GM19238 (cell line): Measurements from ENCODE around the gene CRTC1.

Experiments used
- DNase-seq: peaks from one replicate; pipeline ENCODE4 v3.0.0; 2011; ENCODE audit warnings: low spot score; ENCODE audit not compliant: insufficient read length

CRTC1 gene

GRCh38 chr19:18781047-18781600 lies 97.6 kb downstream of the CRTC1 start:
- no peak for DNase-seq

GRCh38 chr19:18781885-18782527 lies 98.5 kb downstream of the CRTC1 start:
- no peak for DNase-seq

- no peak for DNase-seq
These were observed 99.2 kb downstream of the CRTC1 start for GRCh38 chr19:18782559-18783225.

- DNase-seq: no peak
These were observed 100.7 kb downstream of the CRTC1 start for GRCh38 chr19:18783958-18784785.

DNA sequence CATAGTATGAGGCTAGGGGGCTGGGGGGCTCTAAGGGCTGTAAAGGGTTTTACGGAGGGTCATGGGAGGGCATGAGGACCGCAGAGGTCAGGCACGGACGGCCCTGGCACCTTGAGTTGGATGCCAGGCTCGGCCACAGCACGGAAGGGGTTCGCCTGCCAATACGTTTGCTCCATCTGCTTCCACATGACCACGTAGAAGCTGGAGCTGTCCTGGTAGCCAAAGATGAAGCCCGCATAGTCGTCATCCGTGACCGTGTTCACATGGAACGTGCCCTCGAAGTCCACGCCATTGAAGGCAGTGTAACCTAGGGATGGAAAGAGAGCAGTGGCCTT lies 101.3 kb downstream of the CRTC1 start:
- no peak for DNase-seq

- DNase-seq: peak; percentile 91
These were observed 102.0 kb downstream of the CRTC1 start for GRCh38 chr19:18785179-18786124.

DNA sequence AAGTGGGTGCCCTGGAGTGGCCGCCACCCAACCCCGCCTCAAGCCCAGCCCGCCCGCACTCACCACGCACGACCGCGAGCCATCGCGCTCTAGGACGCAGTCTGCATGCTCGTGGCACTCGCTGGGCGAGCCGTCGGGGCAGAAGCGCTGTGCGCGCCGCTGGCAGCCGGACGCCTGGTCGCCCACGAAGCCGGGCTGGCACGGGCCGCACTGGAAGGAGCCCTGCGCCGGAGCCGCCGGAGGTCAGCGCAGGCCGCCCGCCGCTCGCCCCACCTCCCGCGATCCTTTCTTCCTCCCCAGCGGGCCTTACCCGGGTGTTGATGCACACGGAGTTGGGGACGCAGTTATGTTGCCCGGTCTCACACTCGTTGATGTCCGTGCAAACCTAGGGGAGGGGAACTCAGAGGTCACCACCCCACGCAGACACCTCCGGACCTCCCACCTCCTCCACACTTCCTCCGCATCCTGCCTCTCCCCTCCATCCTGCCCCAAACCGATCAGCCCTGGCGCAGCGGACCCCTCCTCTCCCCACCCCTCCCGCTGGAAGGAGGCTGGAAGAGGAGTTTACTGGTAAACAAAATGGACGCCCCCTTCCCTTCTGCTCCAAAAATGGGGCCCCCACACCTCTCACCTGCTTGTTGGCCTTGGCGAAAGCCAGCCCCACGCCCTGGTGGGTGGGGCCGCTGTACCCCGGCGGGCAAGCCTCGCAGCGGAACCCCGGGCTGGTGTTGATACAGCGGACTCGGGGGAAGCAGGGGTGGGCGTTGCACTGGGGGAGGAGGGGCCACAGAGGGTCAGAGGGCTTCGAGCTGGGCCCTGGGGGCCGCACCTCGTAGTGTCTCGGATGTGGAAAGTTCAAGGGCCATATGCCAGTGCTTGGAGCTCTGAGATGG lies 105.3 kb downstream of the CRTC1 start:
- DNase-seq: no peak

DNA sequence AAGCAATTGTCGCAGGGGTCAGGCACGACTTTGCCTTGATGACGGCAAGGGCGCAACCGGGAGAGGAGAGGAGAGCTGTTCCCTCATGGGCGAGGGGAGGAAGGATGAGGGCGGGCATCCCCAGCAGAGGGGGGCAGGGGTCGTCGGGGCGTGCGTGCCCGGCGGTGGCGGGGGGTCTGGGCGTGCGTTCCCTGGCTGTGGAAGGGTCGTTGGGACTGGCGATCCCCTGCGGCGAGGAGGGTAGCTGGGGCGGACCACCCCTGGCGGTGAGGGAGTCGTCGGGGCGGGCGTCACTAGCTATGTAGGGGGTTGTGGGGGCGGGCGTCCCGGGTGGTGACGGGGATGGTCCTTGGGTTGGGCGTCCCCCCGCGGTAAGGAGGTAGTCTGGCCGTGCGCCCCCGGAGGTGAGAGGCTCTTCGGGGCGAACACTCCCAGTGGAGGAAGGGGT lies 106.0 kb downstream of the CRTC1 start:
- DNase-seq: no peak

DNA sequence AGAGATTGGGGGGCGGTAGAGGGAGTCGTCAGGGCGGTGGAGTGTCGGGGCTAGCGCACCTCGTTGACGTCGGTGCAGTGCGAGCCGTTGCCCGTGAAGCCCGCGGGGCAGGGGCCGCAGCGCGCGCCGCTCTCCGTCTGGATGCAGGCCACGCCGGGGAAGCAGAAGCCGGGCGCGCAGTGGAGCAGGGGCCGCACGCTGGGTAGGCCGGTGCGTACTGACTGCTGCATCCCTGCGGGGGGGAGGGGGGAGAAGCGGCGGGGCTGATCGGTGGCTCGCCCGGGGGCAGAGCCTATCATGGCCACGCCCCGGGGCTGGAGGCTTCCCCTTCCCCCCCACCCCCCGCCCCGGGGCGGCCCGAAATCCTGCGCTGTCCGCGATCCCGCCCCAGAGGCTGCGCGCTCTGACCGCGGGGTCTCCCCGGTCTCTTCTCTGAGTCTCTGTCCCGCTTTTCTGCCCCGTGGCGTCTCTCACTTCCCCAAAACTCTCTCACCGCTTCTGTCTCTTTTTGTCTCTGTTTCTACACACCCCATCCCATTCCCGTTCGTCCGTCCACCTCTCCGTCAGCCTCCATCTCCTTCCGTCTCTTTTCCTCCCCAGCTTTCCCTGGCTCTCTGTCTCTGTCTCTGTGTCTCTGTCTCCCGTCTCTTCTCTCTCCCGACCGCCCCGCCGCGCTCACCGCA lies 106.5 kb downstream of the CRTC1 start:
- no peak for DNase-seq

GRCh38 chr19:18790566-18791314 lies 107.3 kb downstream of the CRTC1 start, which contains the start of gene COMP:
Gene COMP, minus strand, starts transcription at chr19:18791305. Its CDS starts 36 bp downstream, at chr19:18791269.
- DNase-seq: no peak

DNA sequence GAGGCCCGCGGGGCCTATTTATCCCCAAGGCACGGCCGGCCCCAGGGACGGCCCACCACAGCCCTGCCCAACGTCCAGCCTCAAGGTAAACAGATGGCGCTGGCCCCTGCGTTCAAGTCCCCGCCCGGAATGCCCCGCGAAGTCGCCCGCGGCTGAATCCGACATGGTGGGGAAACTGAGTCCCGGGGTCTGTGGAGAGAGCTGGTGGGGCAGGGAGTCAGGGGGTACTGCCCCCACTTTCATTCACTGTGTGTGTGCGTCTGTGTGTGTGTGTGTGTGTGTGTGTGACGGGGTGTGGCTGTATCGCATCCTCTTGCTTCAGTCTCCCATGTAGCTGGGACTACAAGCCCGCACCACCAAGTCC lies 107.8 kb downstream of the CRTC1 start:
- no peak for DNase-seq

DNA sequence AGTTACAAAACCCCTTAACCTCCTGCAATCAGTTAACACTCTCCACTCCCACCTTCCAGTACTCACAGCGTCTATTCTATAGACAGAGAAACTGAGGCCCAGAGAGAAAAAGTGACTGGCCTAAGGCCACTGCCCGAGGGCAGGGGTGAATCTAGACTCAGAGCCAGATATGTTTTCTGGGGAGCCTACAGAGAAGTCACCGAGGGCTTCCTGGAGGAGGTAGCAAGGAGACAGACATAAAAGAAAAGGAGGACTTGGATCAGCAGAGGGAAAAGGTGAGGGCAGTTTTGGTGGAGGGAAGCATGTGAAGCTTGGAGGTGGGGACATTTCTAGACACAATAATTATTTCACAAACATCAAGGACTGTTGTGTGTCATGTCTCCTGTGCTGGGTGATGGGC lies 109.2 kb downstream of the CRTC1 start:
- no peak for DNase-seq

GRCh38 chr19:18793144-18794028 lies 109.9 kb downstream of the CRTC1 start:
- DNase-seq: no peak

DNA sequence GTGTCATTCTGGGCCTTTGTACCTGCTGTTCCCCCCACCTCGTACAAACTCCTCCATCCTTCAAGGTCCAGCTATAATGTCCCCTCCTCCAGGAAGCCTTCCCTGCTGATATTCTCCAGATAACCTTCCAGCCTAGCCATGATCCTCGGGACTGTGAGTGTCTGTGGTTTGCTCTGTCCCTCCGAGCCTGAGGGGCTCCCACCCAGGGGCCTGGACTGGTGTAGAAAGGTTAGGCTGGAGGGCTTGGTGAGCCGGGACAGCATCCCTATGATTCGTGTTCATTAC lies 110.5 kb downstream of the CRTC1 start:
- no peak for DNase-seq

GRCh38 chr19:18794692-18795091 lies 111.2 kb downstream of the CRTC1 start:
- no peak for DNase-seq

GRCh38 chr19:18795540-18795939 lies 112.1 kb downstream of the CRTC1 start:
- peak; percentile 1 for DNase-seq

- DNase-seq: no peak
These were observed 112.8 kb downstream of the CRTC1 start for GRCh38 chr19:18796239-18796638.
